Measurements from ENCODE around the gene KCTD19. TPM values are rescaled to one million over a fixed set of nuclear protein-coding genes. Genes with fewer than 3 reads are reported as not detected.

KCTD19 gene
- total RNA-seq, 1 experiment from 2014 or later, result not detected

- Mint-ChIP-seq H3K4me1 (ENCODE audit: low read depth, unreplicated experiment) (peaks cover 13% of the 10 kb centered on the region), H3K36me3 (ENCODE audit: insufficient read depth, unreplicated experiment) (peaks cover 9% of the 10 kb centered on the region), H3K4me3 (ENCODE audit: unreplicated experiment) (peak overlapping the region; percentile 6), H3K9me3 (ENCODE audit: unreplicated experiment) (peaks cover 10% of the 10 kb centered on the region), H3K27ac (ENCODE audit: unreplicated experiment) (peak overlapping the region; percentile 43), H3K27me3 (ENCODE audit: insufficient read depth, unreplicated experiment) (no peaks in the 10 kb centered on the region)
- BruUV-seq (replicated peaks), result no TSS peak
- intact Hi-C loops (cut with micrococcal nuclease; ENCODE audit: unreplicated experiment), result no loop called here
- H3K9me3 ChIP-seq, result peaks cover 8% of the 10 kb centered on the region; the same call in 1 of the 2 replicates
- no peaks in the 10 kb centered on the region for H3K36me3 ChIP-seq (ENCODE audit: control insufficient read depth, insufficient read depth, low read length)
- ChIA-PET POLR2A (no interaction called here), CTCF (no interaction called here)
- no peak overlapping the region for H3K4me3 ChIP-seq (ENCODE audit: low read depth, low read length)
- TF ChIP-seq, protein P1, sequence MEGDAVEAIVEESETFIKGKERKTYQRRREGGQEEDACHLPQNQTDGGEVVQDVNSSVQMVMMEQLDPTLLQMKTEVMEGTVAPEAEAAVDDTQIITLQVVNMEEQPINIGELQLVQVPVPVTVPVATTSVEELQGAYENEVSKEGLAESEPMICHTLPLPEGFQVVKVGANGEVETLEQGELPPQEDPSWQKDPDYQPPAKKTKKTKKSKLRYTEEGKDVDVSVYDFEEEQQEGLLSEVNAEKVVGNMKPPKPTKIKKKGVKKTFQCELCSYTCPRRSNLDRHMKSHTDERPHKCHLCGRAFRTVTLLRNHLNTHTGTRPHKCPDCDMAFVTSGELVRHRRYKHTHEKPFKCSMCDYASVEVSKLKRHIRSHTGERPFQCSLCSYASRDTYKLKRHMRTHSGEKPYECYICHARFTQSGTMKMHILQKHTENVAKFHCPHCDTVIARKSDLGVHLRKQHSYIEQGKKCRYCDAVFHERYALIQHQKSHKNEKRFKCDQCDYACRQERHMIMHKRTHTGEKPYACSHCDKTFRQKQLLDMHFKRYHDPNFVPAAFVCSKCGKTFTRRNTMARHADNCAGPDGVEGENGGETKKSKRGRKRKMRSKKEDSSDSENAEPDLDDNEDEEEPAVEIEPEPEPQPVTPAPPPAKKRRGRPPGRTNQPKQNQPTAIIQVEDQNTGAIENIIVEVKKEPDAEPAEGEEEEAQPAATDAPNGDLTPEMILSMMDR (IDR thresholded peaks at IDR 0.05; ENCODE audit: insufficient read depth in 1 of 2, low read depth in 1 of 2, low read length in 1 of 2, severe bottlenecking in 1 of 2, unreplicated experiment in 1 of 2), result no peak
- no peaks in the 10 kb centered on the region for H3K27me3 ChIP-seq (replicated peaks; ENCODE audit: control insufficient read depth, insufficient read depth, low read length)
- H3K4me1 ChIP-seq, result peaks cover 22% of the 10 kb centered on the region
- DNase-seq, result no peak
Measured at GRCh38 chr16:67329901-67330300, 3.4 kb upstream of the KCTD19 start.

DNA sequence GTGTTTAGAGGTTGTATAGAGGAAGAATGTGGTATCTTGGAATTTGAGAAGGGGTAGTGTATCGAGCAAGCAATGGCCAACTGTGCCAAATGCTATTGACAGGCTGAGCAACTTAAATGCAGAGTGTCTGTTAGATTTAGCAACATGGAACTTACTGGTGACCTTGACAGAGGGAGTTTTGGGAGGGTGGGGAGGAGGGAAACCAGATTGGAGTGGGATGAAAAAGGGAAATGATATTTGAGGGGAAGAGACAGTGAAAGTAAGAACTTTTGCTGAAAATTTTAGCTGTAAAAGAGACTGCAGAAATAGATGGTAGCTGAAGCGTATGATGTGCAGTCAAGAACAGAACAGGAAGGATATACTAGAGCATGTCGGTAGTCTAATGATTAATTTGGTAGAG lies 1.2 kb upstream of the KCTD19 start:
- no peak overlapping the region for H3K4me3 ChIP-seq (ENCODE audit: low read depth, low read length)
- H3K9me3 Mint-ChIP-seq (ENCODE audit: unreplicated experiment), result peaks cover 10% of the 10 kb centered on the region
- H3K27me3 Mint-ChIP-seq (ENCODE audit: insufficient read depth, unreplicated experiment), result peaks cover 4% of the 10 kb centered on the region
- CTCF ChIA-PET, result interaction anchor here (1.5 kb wide), 1 partner anchor 68 kb away, joined by 3 read pairs; no protein-coding TSS in a partner anchor
- no peaks in the 10 kb centered on the region for H3K9me3 ChIP-seq
- H3K27me3 ChIP-seq (replicated peaks; ENCODE audit: control insufficient read depth, insufficient read depth, low read length), result no peaks in the 10 kb centered on the region
- H3K4me3 Mint-ChIP-seq (ENCODE audit: unreplicated experiment), result no peak overlapping the region
- no peaks in the 10 kb centered on the region for H3K36me3 ChIP-seq (ENCODE audit: control insufficient read depth, insufficient read depth, low read length)
- H3K4me1 Mint-ChIP-seq (ENCODE audit: low read depth, unreplicated experiment), result peaks cover 13% of the 10 kb centered on the region
- no peak overlapping the region for H3K27ac Mint-ChIP-seq (ENCODE audit: unreplicated experiment)
- intact Hi-C loops (cut with micrococcal nuclease; ENCODE audit: unreplicated experiment), result no loop called here
- H3K36me3 Mint-ChIP-seq (ENCODE audit: insufficient read depth, unreplicated experiment), result peaks cover 5% of the 10 kb centered on the region
- POLR2A ChIA-PET, result no interaction called here
- no peak for DNase-seq
- H3K4me1 ChIP-seq, result peaks cover 22% of the 10 kb centered on the region
- TF ChIP-seq, protein P1 (IDR thresholded peaks at IDR 0.05; ENCODE audit: insufficient read depth in 1 of 2, low read depth in 1 of 2, low read length in 1 of 2, severe bottlenecking in 1 of 2, unreplicated experiment in 1 of 2), result no peak
- BruUV-seq (replicated peaks), result no TSS peak

DNA sequence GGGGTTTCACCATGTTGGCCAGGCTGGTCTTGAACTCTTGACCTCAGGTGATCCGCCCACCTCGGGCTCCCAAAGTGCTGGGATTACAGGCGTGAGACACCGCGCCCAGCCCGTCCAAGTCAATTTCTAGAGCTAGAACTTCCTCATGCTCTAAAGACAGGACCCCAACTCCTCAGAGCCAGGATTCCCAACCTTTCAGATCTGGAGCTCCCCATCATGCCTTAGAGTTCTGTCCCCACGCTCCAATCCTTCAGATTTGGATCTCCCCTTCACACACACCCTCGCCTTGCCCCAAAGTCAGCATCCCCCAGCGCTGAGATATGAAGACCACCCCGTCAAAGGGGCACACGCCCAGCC lies 448 bp downstream of the KCTD19 start:
- peak overlapping the region; percentile 35 for H3K4me3 ChIP-seq (ENCODE audit: low read depth, low read length)
- intact Hi-C loops (cut with micrococcal nuclease; ENCODE audit: unreplicated experiment), result no loop called here
- Mint-ChIP-seq H3K4me1 (ENCODE audit: low read depth, unreplicated experiment) (peaks cover 13% of the 10 kb centered on the region), H3K9me3 (ENCODE audit: unreplicated experiment) (peaks cover 7% of the 10 kb centered on the region), H3K4me3 (ENCODE audit: unreplicated experiment) (peak overlapping the region; percentile 60), H3K27ac (ENCODE audit: unreplicated experiment) (no peak overlapping the region), H3K36me3 (ENCODE audit: insufficient read depth, unreplicated experiment) (peaks cover 5% of the 10 kb centered on the region), H3K27me3 (ENCODE audit: insufficient read depth, unreplicated experiment) (peaks cover 7% of the 10 kb centered on the region)
- peaks cover 19% of the 10 kb centered on the region for H3K4me1 ChIP-seq
- CTCF ChIA-PET, result interaction anchor here (1.5 to 1.6 kb wide), 2 partner anchors 66 to 102 kb away, joined by 3 read pairs; no protein-coding TSS in a partner anchor
- TF ChIP-seq, protein P1 (IDR thresholded peaks at IDR 0.05; ENCODE audit: insufficient read depth in 1 of 2, low read depth in 1 of 2, low read length in 1 of 2, severe bottlenecking in 1 of 2, unreplicated experiment in 1 of 2), result no peak
- POLR2A ChIA-PET, result no interaction called here
- H3K9me3 ChIP-seq, result no peaks in the 10 kb centered on the region
- no TSS peak for BruUV-seq (replicated peaks)
- DNase-seq, result no peak
- H3K36me3 ChIP-seq (ENCODE audit: control insufficient read depth, insufficient read depth, low read length), result no peaks in the 10 kb centered on the region
- H3K27me3 ChIP-seq (replicated peaks; ENCODE audit: control insufficient read depth, insufficient read depth, low read length), result no peaks in the 10 kb centered on the region
